HG03025 (cell line): ENCODE data around the gene LRRC28.
A peak's percentile ranks its signal among the peaks of the same experiment; 100 is the strongest.

Source experiments
- ATAC-seq: cut with Tn5 transposase; IDR thresholded peaks from one replicate; pipeline ENCODE4 v1.9.1; 2021; ENCODE audit warnings: mild to moderate bottlenecking, moderate library complexity; ENCODE audit not compliant: unreplicated experiment, low FRiP score

Gene LRRC28

GRCh38 chr15:99433026-99433756 is 181.9 kb downstream of the LRRC28 start:
- peak; percentile 44 for ATAC-seq

- ATAC-seq: no peak
Observed at GRCh38 chr15:99433757-99434450, 182.6 kb downstream of the LRRC28 start.

- ATAC-seq: no peak
Observed at GRCh38 chr15:99434506-99435112, 183.3 kb downstream of the LRRC28 start.

GRCh38 chr15:99435113-99435695 is 183.9 kb downstream of the LRRC28 start:
- no peak for ATAC-seq

- ATAC-seq: no peak
Observed at GRCh38 chr15:99435877-99436541, 184.7 kb downstream of the LRRC28 start.

- no peak for ATAC-seq
Observed at GRCh38 chr15:99436542-99437314, 185.4 kb downstream of the LRRC28 start.

GRCh38 chr15:99437315-99438223 is 186.3 kb downstream of the LRRC28 start:
- no peak for ATAC-seq

GRCh38 chr15:99438224-99438585 is 186.9 kb downstream of the LRRC28 start:
- no peak for ATAC-seq

- no peak for ATAC-seq
Observed at GRCh38 chr15:99438691-99439523, 187.6 kb downstream of the LRRC28 start.

GRCh38 chr15:99439524-99439835 is 188.2 kb downstream of the LRRC28 start:
- ATAC-seq: no peak

GRCh38 chr15:99440029-99440428 is 188.7 kb downstream of the LRRC28 start:
- no peak for ATAC-seq
